OCI-LY1 (cell line): ENCODE measurements around the gene NUBP2.

Source experiments
- CTCF ChIP-seq: fragments of 200-600 bp; sonication (generic), shearing (Covaris generic); IDR thresholded peaks from 2 replicates; pipeline ENCODE4 v1.5.1; 2017; ENCODE audit warnings: mild to moderate bottlenecking, antibody characterized with exemption, low read length, moderate library complexity, mixed read lengths
- EZH2 ChIP-seq: fragments of 200-600 bp; sonication (generic), shearing (Covaris generic); IDR thresholded peaks from 2 replicates; pipeline ENCODE4 v1.8.0; 2017; ENCODE audit warnings: borderline replicate concordance, mixed run types, mild to moderate bottlenecking, antibody characterized with exemption, low read length, moderate library complexity, mixed read lengths

DNA sequence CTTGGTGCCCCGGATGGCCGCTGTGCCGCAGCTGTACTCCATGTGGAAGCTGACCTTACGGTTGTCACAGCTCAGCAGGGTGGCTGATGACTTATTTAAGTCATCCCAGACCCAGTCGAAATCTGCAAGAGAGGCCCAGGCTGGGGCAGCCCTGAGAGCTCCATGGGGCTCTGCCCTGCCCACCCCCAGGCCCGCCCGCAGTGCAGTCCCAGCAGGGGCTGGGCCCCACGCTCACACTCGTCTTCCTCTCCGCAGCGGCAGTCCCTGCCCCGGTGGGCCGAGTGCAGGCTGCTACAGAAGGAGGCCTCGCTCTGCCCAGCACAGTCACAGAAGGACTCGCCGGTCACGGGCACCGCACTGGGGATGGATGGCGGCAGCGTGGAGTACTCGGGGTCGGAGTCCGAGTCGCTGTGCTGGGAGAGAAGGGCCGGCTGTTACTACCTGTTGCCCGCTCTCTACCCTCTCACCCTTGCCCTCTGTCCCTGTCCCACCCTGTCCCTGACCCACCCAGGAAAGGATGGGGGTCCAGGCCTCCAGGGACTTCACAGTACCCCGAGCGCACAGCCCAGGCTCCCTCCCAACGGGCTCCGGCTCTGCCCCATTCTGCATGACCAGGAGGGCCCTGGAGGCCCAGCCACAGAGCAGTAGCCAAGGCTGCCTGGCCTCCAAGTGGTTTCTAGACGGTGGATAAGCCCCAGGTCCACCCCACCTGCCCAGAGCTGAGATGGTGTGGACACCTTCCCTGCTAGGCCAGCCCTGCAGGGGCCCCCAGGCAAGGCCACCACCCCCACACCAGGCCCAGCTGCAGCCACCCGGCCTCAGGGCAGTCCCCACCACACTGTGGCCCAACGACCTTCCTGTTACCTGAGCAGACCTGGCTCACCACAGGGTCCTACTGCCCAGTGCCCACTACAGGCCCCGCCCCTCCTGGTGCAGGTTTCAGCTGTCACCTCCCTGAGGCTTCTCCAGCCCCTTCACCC lies 4.3 kb upstream of the NUBP2 start:
- TF ChIP-seq CTCF = no peak
- TF ChIP-seq EZH2 = no peak
